SH-SY5Y (cell line): ENCODE measurements around the gene IPO11.

Source experiments
- GATA2 ChIP-seq: IDR thresholded peaks from 2 replicates; pipeline ENCODE4 v1.6.1; 2011; ENCODE audit warnings: mild to moderate bottlenecking, low read depth, low read length
- GATA3 ChIP-seq: IDR thresholded peaks from 2 replicates; pipeline ENCODE4 v1.6.1; 2011; ENCODE audit warnings: low read depth, mild to moderate bottlenecking, low read length, moderate library complexity

- no peak for TF ChIP-seq GATA3
- TF ChIP-seq GATA2 = no peak
Measured at GRCh38 chr5:62617943-62618342, 205.4 kb downstream of the IPO11 start.
